Endothelial cell (in vitro differentiated cells): Measurements from ENCODE around the gene DPYSL4. TPM values are rescaled to one million over a fixed set of nuclear protein-coding genes. Genes with fewer than 3 reads are reported as not detected.

Experiments used
- DNase-seq: peaks from one replicate; pipeline ENCODE4 v3.0.0; 2021; ENCODE audit warnings: low spot score
- H3K27ac Mint-ChIP-seq: one replicate; pipeline ENCODE4 v1.8.0; 2021; ENCODE audit warnings: mixed read lengths, inconsistent platforms; ENCODE audit not compliant: unreplicated experiment
- H3K27me3 Mint-ChIP-seq: one replicate; pipeline ENCODE4 v1.8.0; 2021; ENCODE audit warnings: mild to moderate bottlenecking, moderate library complexity, mixed read lengths, inconsistent platforms; ENCODE audit not compliant: unreplicated experiment
- H3K36me3 Mint-ChIP-seq: one replicate; pipeline ENCODE4 v1.8.0; 2021; ENCODE audit warnings: mild to moderate bottlenecking, low read depth, mixed read lengths, inconsistent platforms; ENCODE audit not compliant: unreplicated experiment
- H3K4me1 Mint-ChIP-seq: one replicate; pipeline ENCODE4 v1.8.0; 2021; ENCODE audit warnings: mild to moderate bottlenecking, mixed read lengths, inconsistent platforms; ENCODE audit not compliant: unreplicated experiment
- H3K4me3 Mint-ChIP-seq: one replicate; pipeline ENCODE4 v1.8.0; 2021; ENCODE audit warnings: mild to moderate bottlenecking, mixed read lengths, inconsistent platforms; ENCODE audit not compliant: unreplicated experiment
- H3K9me3 Mint-ChIP-seq: one replicate; pipeline ENCODE4 v1.8.0; 2021; ENCODE audit warnings: mixed read lengths, inconsistent platforms; ENCODE audit not compliant: unreplicated experiment
- CTCF ChIP-seq: fragments of 200-600 bp; sonication (generic); IDR thresholded peaks from one replicate; pipeline ENCODE4 v1.5.0; 2021; ENCODE audit warnings: antibody characterized with exemption; ENCODE audit not compliant: unreplicated experiment
- total RNA-seq: library from RNA; stranded (reverse); fragmentation: NEBNext Ultra II Directional; extraction: Animal tissue kit (Norgen Biotek cat#: 25700); gene quantifications from one replicate; pipeline ENCODE4 v1.2.1, GENCODE V29; 2021; ENCODE audit not compliant: unreplicated experiment

The DPYSL4 gene
- total RNA-seq, 1 donor from 2014 or later = 15.0 TPM

DNA sequence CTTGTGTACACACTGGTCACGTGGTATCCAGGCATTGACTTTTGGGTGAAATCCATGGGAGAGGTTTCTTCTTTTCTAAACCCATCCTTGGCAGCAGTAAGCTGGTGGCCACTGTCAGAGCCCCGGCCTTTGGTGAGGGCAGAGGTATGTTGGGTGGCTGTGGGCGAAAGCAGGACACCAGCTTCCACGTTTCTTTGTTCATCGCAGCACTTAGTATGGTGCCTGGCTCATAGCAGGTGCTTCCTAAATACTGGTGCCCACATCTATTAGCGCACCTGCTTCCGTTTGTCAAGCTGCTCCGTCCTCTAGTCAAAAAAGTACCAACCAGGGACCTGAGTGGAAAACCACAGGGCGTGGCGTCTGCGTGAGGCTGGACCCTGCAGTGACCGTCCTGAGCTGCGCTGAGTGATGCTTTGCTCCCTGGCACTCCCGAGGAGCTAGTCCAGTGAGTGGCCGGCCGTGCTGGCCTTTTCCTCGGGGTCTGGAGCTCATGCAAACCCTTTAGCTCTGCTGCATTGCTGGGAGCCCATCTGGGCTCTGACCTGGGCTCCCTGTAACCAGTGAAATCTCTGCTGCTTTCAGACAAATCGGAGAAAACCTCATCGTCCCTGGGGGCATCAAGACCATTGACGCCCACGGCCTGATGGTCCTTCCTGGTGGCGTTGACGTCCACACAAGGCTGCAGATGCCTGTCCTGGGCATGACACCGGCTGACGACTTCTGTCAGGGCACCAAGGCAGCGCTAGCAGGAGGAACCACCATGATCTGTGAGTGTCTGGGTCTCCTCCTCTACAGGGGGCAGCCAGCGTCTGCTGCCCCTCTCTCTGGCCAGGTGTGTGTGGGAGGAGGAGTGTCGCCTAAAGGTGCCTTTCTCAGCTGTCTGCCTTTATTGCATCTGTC is 5.6 kb downstream of the DPYSL4 start:
- H3K4me1 Mint-ChIP-seq = no peaks in the 10 kb centered on the region
- peaks cover 5% of the 10 kb centered on the region for H3K36me3 Mint-ChIP-seq
- H3K27ac Mint-ChIP-seq = no peak overlapping the region
- H3K9me3 Mint-ChIP-seq = no peaks in the 10 kb centered on the region
- no peak for TF ChIP-seq CTCF
- no peak for DNase-seq
- H3K4me3 Mint-ChIP-seq = no peak overlapping the region
- peaks cover 12% of the 10 kb centered on the region for H3K27me3 Mint-ChIP-seq

DNA sequence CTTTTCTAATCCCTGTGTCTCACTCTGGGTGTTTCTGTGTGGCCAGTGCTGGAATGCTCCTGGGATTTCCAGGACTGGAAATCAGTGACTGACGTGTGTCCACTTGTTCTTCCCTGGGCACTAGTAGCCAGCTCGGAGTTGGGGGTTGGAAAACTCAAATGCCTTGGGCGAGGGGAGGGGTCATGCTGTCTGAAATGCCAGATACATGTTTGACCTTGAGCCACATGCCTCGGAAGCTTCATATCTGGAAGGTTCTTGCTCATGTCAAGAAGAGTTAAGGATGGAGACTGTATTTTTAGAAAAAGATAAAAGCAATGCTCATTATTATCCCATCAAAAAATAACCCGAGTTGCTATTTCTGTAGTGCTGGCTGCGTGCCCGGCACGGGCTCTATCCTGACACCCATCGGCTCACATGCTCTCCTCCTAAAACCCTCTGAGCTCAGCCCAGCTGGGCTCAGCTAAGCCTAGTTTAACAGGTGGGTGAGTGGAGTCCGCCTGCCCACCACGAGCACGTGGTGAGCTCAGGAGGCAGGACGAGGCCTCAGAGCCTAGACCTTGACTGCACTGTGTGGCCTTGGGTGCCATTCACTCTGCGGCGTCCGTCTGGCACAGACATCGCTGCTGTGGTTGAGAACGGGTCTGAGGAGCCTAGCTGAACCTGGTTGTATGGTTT is 6.4 kb downstream of the DPYSL4 start:
- no peak for DNase-seq
- Mint-ChIP-seq H3K4me1 (no peaks in the 10 kb centered on the region), H3K9me3 (no peaks in the 10 kb centered on the region), H3K36me3 (peaks cover 5% of the 10 kb centered on the region), H3K4me3 (no peak overlapping the region), H3K27ac (no peak overlapping the region), H3K27me3 (peaks cover 9% of the 10 kb centered on the region)
- TF ChIP-seq CTCF = no peak

DNA sequence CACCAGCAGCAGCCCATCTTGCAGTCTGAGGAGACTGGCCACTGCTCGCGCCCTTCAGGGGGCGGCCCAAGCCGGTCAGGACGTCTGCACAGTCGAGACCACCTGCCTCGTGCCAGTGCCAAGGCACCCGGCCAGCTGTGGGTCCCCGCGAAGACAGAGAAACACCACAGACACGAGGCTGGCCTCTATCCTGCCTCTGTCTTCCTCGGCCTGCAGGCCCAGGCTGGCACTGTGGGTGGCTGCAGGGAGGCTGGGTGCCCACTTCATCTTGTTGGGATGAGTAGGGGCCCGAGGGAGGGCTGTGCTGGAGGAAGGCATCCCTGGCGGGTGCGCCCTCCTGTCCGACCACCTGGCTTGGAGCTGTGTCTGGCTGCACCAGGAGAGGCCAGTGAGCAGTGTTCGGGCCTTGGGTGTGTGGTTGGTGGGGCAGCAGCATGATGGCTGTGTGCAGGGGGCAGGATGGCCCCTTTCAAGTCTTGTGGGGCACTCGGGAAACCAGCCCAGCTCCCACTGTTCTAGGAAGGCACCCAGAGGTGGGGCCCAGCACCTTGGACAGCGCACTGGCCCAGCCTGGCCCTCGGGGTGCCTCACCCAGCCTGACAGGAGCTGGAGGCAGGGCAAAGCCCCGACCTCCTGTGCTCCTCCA is 7.3 kb downstream of the DPYSL4 start:
- Mint-ChIP-seq H3K9me3 (no peaks in the 10 kb centered on the region), H3K4me1 (no peaks in the 10 kb centered on the region), H3K4me3 (no peak overlapping the region), H3K27me3 (peaks cover 8% of the 10 kb centered on the region), H3K27ac (no peak overlapping the region), H3K36me3 (peaks cover 5% of the 10 kb centered on the region)
- no peak for TF ChIP-seq CTCF
- no peak for DNase-seq

GRCh38 chr10:132194726-132195125 is 8.0 kb downstream of the DPYSL4 start:
- no peaks in the 10 kb centered on the region for H3K4me1 Mint-ChIP-seq
- no peak for TF ChIP-seq CTCF

More at GRCh38 chr10:132194726-132195125, 8.0 kb downstream of the DPYSL4 start:
- Mint-ChIP-seq H3K27me3 (peaks cover 2% of the 10 kb centered on the region), H3K9me3 (no peaks in the 10 kb centered on the region), H3K36me3 (peaks cover 5% of the 10 kb centered on the region), H3K4me3 (no peak overlapping the region), H3K27ac (no peak overlapping the region)
- no peak for DNase-seq
